BLaER1 treated with 17β-estradiol and CSF1 and Interleukin-3, amounts not matched to agents 10 nM and 100 nM (cell line): ENCODE results near the gene SCAPER.
A peak's percentile ranks its signal among the peaks of the same experiment; 100 is the strongest.

Source experiments
- H3K27ac ChIP-seq, 11 experiments: shearing (Covaris generic); formaldehyde crosslinking; 2 replicates each; pipeline ENCODE4 v1.8.1; 2022
- H3K27me3 ChIP-seq, 11 experiments: shearing (Covaris generic); formaldehyde crosslinking; 2 replicates each; pipeline ENCODE4 v1.8.1; 2022
- H3K36me3 ChIP-seq, 11 experiments: shearing (Covaris generic); formaldehyde crosslinking; 2 replicates each; pipeline ENCODE4 v1.8.1; 2022
- H3K4me1 ChIP-seq, 10 experiments: shearing (Covaris generic); formaldehyde crosslinking; 2 replicates each; pipeline ENCODE4 v1.8.1; 2022
- H3K4me2 ChIP-seq, 11 experiments: shearing (Covaris generic); formaldehyde crosslinking; 2 replicates each; pipeline ENCODE4 v1.8.1; 2022
- H3K4me3 ChIP-seq, 10 experiments: shearing (Covaris generic); formaldehyde crosslinking; 2 replicates each; pipeline ENCODE4 v1.8.1; 2022
- H3K9ac ChIP-seq, 11 experiments: shearing (Covaris generic); formaldehyde crosslinking; 2 replicates each; pipeline ENCODE4 v1.8.1; 2022
- H3K9me3 ChIP-seq, 11 experiments: shearing (Covaris generic); formaldehyde crosslinking; replicated peaks in 1 of 11; 2 replicates each; pipeline ENCODE4 v1.8.1; 2022
- H4K20me1 ChIP-seq, 11 experiments: shearing (Covaris generic); formaldehyde crosslinking; 2 replicates each; pipeline ENCODE4 v1.8.1; 2022
- Cebpa-rat ChIP-seq, 11 experiments: shearing (Covaris generic); IDR thresholded peaks; 2 replicates each; pipeline ENCODE4 v1.8.1; 2022

The SCAPER gene

GRCh38 chr15:76575679-76576078 is 329.5 kb downstream of the SCAPER start:
- no peak for TF ChIP-seq Cebpa-rat (IDR thresholded peaks at IDR 0.05)

GRCh38 chr15:76575274-76575673 is 329.9 kb downstream of the SCAPER start:
- Histone ChIP-seq H3K4me2 (peak overlapping the region; percentile 4 to 91 (median 77)), H3K36me3 (peaks cover 0 to 9% (median 5%) of the 10 kb centered on the region in 11 experiments; a peak in 3 of 22 replicates), H3K9ac (peak overlapping the region in 6 of 11 experiments; percentile 12 to 62 (median 48); a peak in 11 of 22 replicates), H3K4me1 (peaks cover 13 to 50% (median 41%) of the 10 kb centered on the region in 10 experiments), H3K4me3 (peak overlapping the region in 4 of 10 experiments; percentile 12 to 34 (median 26); a peak in 4 of 20 replicates), H3K9me3 (peaks cover 0 to 12% (median 6%) of the 10 kb centered on the region in 11 experiments; a peak in 11 of 22 replicates), H3K27me3 (no peaks in the 10 kb centered on the region), H4K20me1 (no peaks in the 10 kb centered on the region), H3K27ac (peak overlapping the region in 10 of 11 experiments; percentile 6 to 81 (median 65); a peak in 15 of 22 replicates)
- peak in 2 of 11 experiments; percentile 39 to 50; a peak in 2 of 22 replicates for TF ChIP-seq Cebpa-rat (IDR thresholded peaks at IDR 0.05)

More at GRCh38 chr15:76575679-76576078, 329.5 kb downstream of the SCAPER start:
- Histone ChIP-seq H3K27ac (peak overlapping the region in 8 of 11 experiments; percentile 27 to 81 (median 66); a peak in 15 of 22 replicates), H3K4me3 (no peak overlapping the region; a peak in 1 of 20 replicates), H3K27me3 (no peaks in the 10 kb centered on the region), H3K9ac (peak overlapping the region in 4 of 11 experiments; percentile 14 to 62 (median 51); a peak in 5 of 22 replicates), H3K4me1 (peaks cover 13 to 50% (median 41%) of the 10 kb centered on the region in 10 experiments), H3K36me3 (peaks cover 0 to 5% (median 2%) of the 10 kb centered on the region in 11 experiments; a peak in 2 of 22 replicates), H3K9me3 (peaks cover 0 to 13% (median 6%) of the 10 kb centered on the region in 11 experiments; a peak in 6 of 22 replicates), H3K4me2 (peak overlapping the region; percentile 4 to 91 (median 77)), H4K20me1 (no peaks in the 10 kb centered on the region)

- Histone ChIP-seq H3K27ac (no peak overlapping the region), H3K9ac (no peak overlapping the region), H3K4me1 (peaks cover 13 to 46% (median 38%) of the 10 kb centered on the region in 10 experiments), H3K27me3 (no peaks in the 10 kb centered on the region), H4K20me1 (no peaks in the 10 kb centered on the region), H3K36me3 (peaks cover 0 to 13% (median 9%) of the 10 kb centered on the region in 11 experiments; a peak in 3 of 22 replicates), H3K4me3 (no peak overlapping the region), H3K9me3 (peaks cover 0 to 17% (median 8%) of the 10 kb centered on the region in 11 experiments; a peak in 16 of 22 replicates), H3K4me2 (no peak overlapping the region)
- no peak for TF ChIP-seq Cebpa-rat (IDR thresholded peaks at IDR 0.05)
These were observed 332.2 kb downstream of the SCAPER start for GRCh38 chr15:76572983-76573314.

GRCh38 chr15:76566276-76566675 is 338.9 kb downstream of the SCAPER start:
- H3K4me3 ChIP-seq: no peak overlapping the region
- H3K4me2 ChIP-seq: no peak overlapping the region
- H3K9ac ChIP-seq: no peak overlapping the region
- H3K27ac ChIP-seq: no peak overlapping the region
- no peaks in the 10 kb centered on the region for H4K20me1 ChIP-seq
- H3K36me3 ChIP-seq: peaks cover 0 to 13% (median 9%) of the 10 kb centered on the region in 11 experiments; a peak in 3 of 22 replicates
- H3K4me1 ChIP-seq: peaks cover 0 to 9% (median 0%) of the 10 kb centered on the region in 10 experiments; a peak in 4 of 20 replicates
- H3K27me3 ChIP-seq: no peaks in the 10 kb centered on the region
- no peak for TF ChIP-seq Cebpa-rat (IDR thresholded peaks at IDR 0.05)
- peaks cover 7 to 28% (median 17%) of the 10 kb centered on the region in 11 experiments for H3K9me3 ChIP-seq

GRCh38 chr15:76565366-76565765 is 339.8 kb downstream of the SCAPER start:
- no peak overlapping the region for H3K4me3 ChIP-seq
- no peak overlapping the region for H3K4me2 ChIP-seq
- no peak for TF ChIP-seq Cebpa-rat (IDR thresholded peaks at IDR 0.05)
- peaks cover 7 to 23% (median 16%) of the 10 kb centered on the region in 11 experiments for H3K9me3 ChIP-seq
- no peak overlapping the region for H3K9ac ChIP-seq
- no peaks in the 10 kb centered on the region for H4K20me1 ChIP-seq
- H3K36me3 ChIP-seq: peaks cover 0 to 7% (median 4%) of the 10 kb centered on the region in 11 experiments; a peak in 3 of 22 replicates
- no peaks in the 10 kb centered on the region for H3K27me3 ChIP-seq
- peaks cover 0 to 9% (median 0%) of the 10 kb centered on the region in 10 experiments; a peak in 4 of 20 replicates for H3K4me1 ChIP-seq
- no peak overlapping the region for H3K27ac ChIP-seq

- no peaks in the 10 kb centered on the region; a peak in 1 of 22 replicates for H3K36me3 ChIP-seq
- H3K9me3 ChIP-seq: peaks cover 2 to 16% (median 6%) of the 10 kb centered on the region in 11 experiments; a peak in 13 of 22 replicates
- no peaks in the 10 kb centered on the region for H4K20me1 ChIP-seq
- H3K27ac ChIP-seq: no peak overlapping the region
- TF ChIP-seq Cebpa-rat (IDR thresholded peaks at IDR 0.05): no peak
- H3K27me3 ChIP-seq: no peaks in the 10 kb centered on the region
- no peak overlapping the region for H3K9ac ChIP-seq
- no peak overlapping the region for H3K4me3 ChIP-seq
- H3K4me2 ChIP-seq: no peak overlapping the region
- no peaks in the 10 kb centered on the region for H3K4me1 ChIP-seq
These were observed 349.9 kb downstream of the SCAPER start for GRCh38 chr15:76555247-76555646.

GRCh38 chr15:76553564-76553963 is 351.6 kb downstream of the SCAPER start:
- Histone ChIP-seq H3K36me3 (no peaks in the 10 kb centered on the region; a peak in 1 of 22 replicates), H4K20me1 (no peaks in the 10 kb centered on the region), H3K27ac (no peak overlapping the region), H3K27me3 (no peaks in the 10 kb centered on the region), H3K4me2 (no peak overlapping the region), H3K4me3 (no peak overlapping the region), H3K9me3 (peaks cover 4 to 18% (median 7%) of the 10 kb centered on the region in 11 experiments; a peak in 13 of 22 replicates), H3K4me1 (no peaks in the 10 kb centered on the region), H3K9ac (no peak overlapping the region)
- no peak for TF ChIP-seq Cebpa-rat (IDR thresholded peaks at IDR 0.05)

GRCh38 chr15:76553102-76553501 is 352.0 kb downstream of the SCAPER start:
- no peak for TF ChIP-seq Cebpa-rat (IDR thresholded peaks at IDR 0.05)
- Histone ChIP-seq H3K4me3 (no peak overlapping the region), H3K4me1 (no peaks in the 10 kb centered on the region), H3K9me3 (peaks cover 4 to 18% (median 7%) of the 10 kb centered on the region in 11 experiments; a peak in 13 of 22 replicates), H3K36me3 (no peaks in the 10 kb centered on the region; a peak in 1 of 22 replicates), H3K9ac (no peak overlapping the region), H3K4me2 (no peak overlapping the region), H4K20me1 (no peaks in the 10 kb centered on the region), H3K27ac (no peak overlapping the region), H3K27me3 (no peaks in the 10 kb centered on the region)

- peaks cover 4 to 10% (median 7%) of the 10 kb centered on the region in 11 experiments; a peak in 11 of 22 replicates for H3K9me3 ChIP-seq
- H4K20me1 ChIP-seq: no peaks in the 10 kb centered on the region
- no peaks in the 10 kb centered on the region for H3K27me3 ChIP-seq
- H3K27ac ChIP-seq: no peak overlapping the region
- peak in 1 of 11 experiments; percentile 32; a peak in 1 of 22 replicates for TF ChIP-seq Cebpa-rat (IDR thresholded peaks at IDR 0.05)
- H3K4me3 ChIP-seq: no peak overlapping the region
- no peak overlapping the region for H3K9ac ChIP-seq
- no peaks in the 10 kb centered on the region for H3K4me1 ChIP-seq
- no peaks in the 10 kb centered on the region; a peak in 1 of 22 replicates for H3K36me3 ChIP-seq
- no peak overlapping the region for H3K4me2 ChIP-seq
These were observed 358.3 kb downstream of the SCAPER start for GRCh38 chr15:76546805-76547204.
